ENCODE measurements around the gene HSD3B7.
A peak's percentile ranks its signal among the peaks of the same experiment; 100 is the strongest.

Gene HSD3B7

DNA sequence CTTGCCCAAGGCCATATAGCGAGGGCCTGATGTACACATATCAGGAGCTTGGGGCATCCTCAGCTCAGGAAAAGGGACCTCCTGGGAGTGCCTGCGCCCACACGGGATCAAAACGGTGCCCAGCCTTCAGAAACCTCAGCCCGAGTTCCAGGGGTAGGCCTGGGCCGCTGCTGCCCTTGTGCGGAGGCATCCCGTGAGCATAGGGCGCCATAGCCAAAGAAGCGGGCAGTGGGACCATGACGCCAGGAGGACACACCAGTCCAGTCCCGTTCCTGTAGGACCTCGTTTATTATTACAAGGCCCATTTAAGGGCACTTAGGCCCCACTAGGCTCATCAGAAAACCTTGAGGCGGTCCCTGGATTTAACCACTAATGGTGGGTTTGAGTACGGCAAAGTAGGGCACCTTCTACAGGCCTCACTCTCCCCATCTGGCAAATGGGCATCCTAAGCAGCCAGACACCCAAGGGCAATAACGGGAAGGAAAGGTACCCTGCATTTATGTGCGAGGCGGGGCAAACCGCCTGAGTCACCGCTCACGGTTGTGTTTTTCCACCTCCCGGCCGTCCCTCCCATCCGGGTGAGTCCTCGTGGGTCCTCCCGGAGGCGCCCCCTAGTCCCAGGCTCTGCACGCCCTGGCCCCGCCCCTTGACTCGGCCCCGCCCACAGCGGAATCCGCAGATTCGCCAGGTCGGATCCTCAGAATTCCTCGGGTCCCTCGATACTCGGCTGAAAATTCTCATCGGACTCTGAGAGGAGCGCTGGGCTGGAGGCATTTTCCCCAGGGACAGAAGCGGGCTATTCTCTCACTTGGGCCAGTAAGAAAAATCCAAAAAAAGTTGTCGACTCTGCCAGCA is 28.2 kb upstream of the HSD3B7 start:
- no peaks in the 10 kb centered on the region for H3K27me3 ChIP-seq
- H3K4me1 ChIP-seq: peaks cover 35% of the 10 kb centered on the region
- no peak for TF ChIP-seq Cebpa-rat (IDR thresholded peaks at IDR 0.05)
- H3K9ac ChIP-seq: peak overlapping the region; percentile 100
- peaks cover 53% of the 10 kb centered on the region for H4K20me1 ChIP-seq
- H3K4me2 ChIP-seq: peak overlapping the region; percentile 68
- peak overlapping the region; percentile 80 for H3K4me3 ChIP-seq
- peaks cover 63% of the 10 kb centered on the region for H3K36me3 ChIP-seq
- H3K27ac ChIP-seq: peak overlapping the region; percentile 100
- no peaks in the 10 kb centered on the region for H3K9me3 ChIP-seq

GRCh38 chr16:30957456-30958174 is 27.4 kb upstream of the HSD3B7 start, which contains the start of gene SETD1A:
Gene SETD1A, plus strand, starts transcription at chr16:30957754. Its CDS starts 978 bp downstream, at chr16:30958732.
- H4K20me1 ChIP-seq: peaks cover 54% of the 10 kb centered on the region
- H3K9me3 ChIP-seq: no peaks in the 10 kb centered on the region
- H3K4me3 ChIP-seq: peak within 1 kb of the TSS; percentile 80
- H3K27me3 ChIP-seq: no peaks in the 10 kb centered on the region
- peak within 1 kb of the TSS; percentile 100 for H3K27ac ChIP-seq
- peak within 1 kb of the TSS; percentile 100 for H3K9ac ChIP-seq
- no peak for TF ChIP-seq Cebpa-rat (IDR thresholded peaks at IDR 0.05)
- H3K4me2 ChIP-seq: peak within 1 kb of the TSS; percentile 91
- H3K36me3 ChIP-seq: peaks cover 65% of the 10 kb centered on the region
- H3K4me1 ChIP-seq: peaks cover 34% of the 10 kb centered on the region

- Histone ChIP-seq H4K20me1 (peaks cover 51% of the 10 kb centered on the region), H3K27me3 (no peaks in the 10 kb centered on the region), H3K4me3 (peak overlapping the region; percentile 80), H3K36me3 (peaks cover 65% of the 10 kb centered on the region), H3K9ac (peak overlapping the region; percentile 100), H3K4me2 (peak overlapping the region; percentile 91), H3K4me1 (peaks cover 26% of the 10 kb centered on the region), H3K27ac (peak overlapping the region; percentile 100), H3K9me3 (no peaks in the 10 kb centered on the region)
- no peak for TF ChIP-seq Cebpa-rat (IDR thresholded peaks at IDR 0.05)
Measured at GRCh38 chr16:30958175-30959079, 26.6 kb upstream of the HSD3B7 start.

DNA sequence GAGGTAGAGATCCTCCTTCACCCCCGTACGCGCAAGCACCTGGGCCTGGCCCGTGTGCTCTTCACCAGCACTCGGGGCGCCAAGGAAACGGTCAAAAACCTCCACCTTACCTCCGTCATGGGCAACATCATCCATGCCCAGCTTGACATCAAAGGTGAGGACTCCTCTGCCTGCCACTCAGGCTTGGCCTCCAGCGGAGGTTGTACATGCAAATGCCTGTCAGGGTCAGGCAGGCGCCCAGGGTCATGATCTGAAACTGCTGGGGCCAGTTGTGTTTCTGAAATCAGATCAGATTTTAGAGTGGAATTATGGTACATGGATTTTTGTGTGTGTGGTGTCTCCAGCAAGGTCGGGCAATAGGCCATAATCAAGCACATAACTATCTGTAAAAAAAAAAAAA is 23.6 kb upstream of the HSD3B7 start:
- TF ChIP-seq Cebpa-rat (IDR thresholded peaks at IDR 0.05): no peak
- H3K27me3 ChIP-seq: no peaks in the 10 kb centered on the region
- peaks cover 79% of the 10 kb centered on the region for H3K36me3 ChIP-seq
- 0 out of 2 replicates have a peak overlapping the region, but pooled peaks have one; percentile 19 for H3K9ac ChIP-seq
- peaks cover 39% of the 10 kb centered on the region for H4K20me1 ChIP-seq
- no peak overlapping the region for H3K4me2 ChIP-seq
- H3K4me3 ChIP-seq: no peak overlapping the region
- no peak overlapping the region for H3K27ac ChIP-seq
- peaks cover 16% of the 10 kb centered on the region for H3K4me1 ChIP-seq
- H3K9me3 ChIP-seq: no peaks in the 10 kb centered on the region

DNA sequence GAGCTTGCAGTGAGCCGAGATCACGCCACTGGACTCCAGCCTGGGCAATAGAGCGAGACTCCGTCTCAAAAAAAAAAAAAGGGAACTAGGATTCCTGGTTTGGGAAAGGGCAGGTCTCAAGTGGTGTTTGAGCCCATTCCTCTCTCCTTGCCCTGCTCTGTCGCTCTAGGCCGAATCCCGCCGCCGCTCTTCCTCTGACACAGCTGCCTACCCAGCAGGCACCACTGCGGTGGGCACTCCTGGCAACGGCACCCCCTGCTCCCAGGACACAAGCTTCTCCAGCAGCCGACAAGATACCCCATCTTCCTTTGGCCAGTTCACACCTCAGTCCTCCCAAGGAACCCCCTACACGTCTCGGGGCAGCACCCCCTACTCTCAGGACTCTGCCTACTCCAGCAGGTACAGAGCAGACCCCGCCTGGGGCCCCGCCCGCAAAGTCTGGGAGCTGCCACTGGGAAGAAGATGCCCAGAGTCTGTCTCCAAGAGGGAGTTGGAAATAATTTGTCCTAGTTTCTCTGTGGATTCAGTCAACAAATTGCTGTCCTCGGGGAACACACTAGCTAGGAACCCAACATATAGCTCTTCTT is 21.0 kb upstream of the HSD3B7 start:
- Histone ChIP-seq H3K36me3 (peaks cover 99% of the 10 kb centered on the region), H3K9ac (no peak overlapping the region), H3K27ac (no peak overlapping the region), H3K9me3 (no peaks in the 10 kb centered on the region), H4K20me1 (peaks cover 36% of the 10 kb centered on the region), H3K4me1 (peaks cover 5% of the 10 kb centered on the region), H3K4me2 (no peak overlapping the region), H3K27me3 (no peaks in the 10 kb centered on the region), H3K4me3 (no peak overlapping the region)
- no peak for TF ChIP-seq Cebpa-rat (IDR thresholded peaks at IDR 0.05)

DNA sequence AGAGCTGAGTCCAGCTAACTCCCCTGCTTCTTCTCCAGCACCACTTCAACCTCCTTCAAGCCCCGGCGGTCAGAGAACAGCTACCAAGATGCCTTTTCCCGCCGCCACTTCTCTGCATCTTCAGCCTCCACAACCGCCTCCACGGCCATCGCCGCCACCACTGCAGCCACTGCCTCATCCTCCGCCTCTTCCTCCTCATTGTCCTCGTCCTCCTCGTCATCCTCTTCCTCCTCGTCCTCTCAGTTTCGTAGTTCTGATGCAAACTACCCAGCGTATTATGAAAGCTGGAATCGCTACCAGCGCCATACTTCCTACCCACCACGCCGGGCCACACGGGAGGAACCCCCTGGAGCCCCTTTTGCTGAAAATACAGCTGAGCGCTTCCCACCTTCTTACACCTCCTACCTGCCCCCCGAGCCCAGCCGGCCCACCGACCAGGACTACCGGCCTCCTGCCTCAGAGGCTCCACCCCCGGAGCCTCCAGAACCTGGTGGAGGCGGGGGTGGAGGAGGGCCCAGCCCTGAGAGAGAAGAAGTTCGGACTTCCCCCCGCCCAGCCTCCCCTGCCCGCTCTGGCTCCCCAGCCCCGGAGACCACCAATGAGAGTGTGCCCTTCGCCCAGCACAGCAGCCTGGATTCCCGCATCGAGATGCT is 20.3 kb upstream of the HSD3B7 start:
- Histone ChIP-seq H3K4me2 (no peak overlapping the region), H3K9ac (no peak overlapping the region), H3K9me3 (no peaks in the 10 kb centered on the region), H4K20me1 (peaks cover 29% of the 10 kb centered on the region), H3K36me3 (peaks cover 99% of the 10 kb centered on the region), H3K4me1 (no peaks in the 10 kb centered on the region), H3K4me3 (no peak overlapping the region), H3K27ac (no peak overlapping the region), H3K27me3 (no peaks in the 10 kb centered on the region)
- no peak for TF ChIP-seq Cebpa-rat (IDR thresholded peaks at IDR 0.05)

DNA sequence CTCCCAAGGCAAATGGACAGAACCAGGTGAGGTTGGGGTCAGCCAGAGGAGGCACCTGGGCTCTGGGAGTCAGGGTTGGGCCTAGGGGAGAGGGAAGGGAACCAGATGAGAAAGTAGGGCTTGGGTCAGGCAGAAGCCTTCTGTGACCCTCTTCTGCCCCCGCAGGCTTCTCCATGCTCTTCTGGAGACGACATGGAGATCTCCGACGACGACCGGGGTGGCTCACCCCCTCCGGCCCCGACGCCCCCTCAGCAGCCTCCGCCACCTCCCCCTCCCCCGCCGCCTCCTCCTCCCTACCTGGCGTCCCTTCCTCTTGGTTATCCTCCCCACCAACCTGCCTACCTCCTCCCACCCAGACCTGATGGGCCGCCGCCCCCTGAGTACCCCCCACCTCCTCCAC is 19.6 kb upstream of the HSD3B7 start:
- H3K9ac ChIP-seq: no peak overlapping the region
- peaks cover 99% of the 10 kb centered on the region for H3K36me3 ChIP-seq
- H3K4me3 ChIP-seq: no peak overlapping the region
- TF ChIP-seq Cebpa-rat (IDR thresholded peaks at IDR 0.05): no peak
- no peaks in the 10 kb centered on the region for H3K4me1 ChIP-seq
- H3K27me3 ChIP-seq: no peaks in the 10 kb centered on the region
- no peak overlapping the region for H3K27ac ChIP-seq
- no peak overlapping the region for H3K4me2 ChIP-seq
- H4K20me1 ChIP-seq: peaks cover 22% of the 10 kb centered on the region
- no peaks in the 10 kb centered on the region for H3K9me3 ChIP-seq

GRCh38 chr16:30966033-30966619 is 18.9 kb upstream of the HSD3B7 start:
- Histone ChIP-seq H3K27me3 (no peaks in the 10 kb centered on the region), H3K9ac (no peak overlapping the region), H4K20me1 (peaks cover 19% of the 10 kb centered on the region), H3K4me1 (no peaks in the 10 kb centered on the region), H3K4me2 (no peak overlapping the region), H3K36me3 (peaks cover 99% of the 10 kb centered on the region), H3K27ac (no peak overlapping the region), H3K4me3 (no peak overlapping the region), H3K9me3 (no peaks in the 10 kb centered on the region)
- no peak for TF ChIP-seq Cebpa-rat (IDR thresholded peaks at IDR 0.05)
